ENCODE data around the gene B4GALT3.
A peak's percentile ranks its signal among the peaks of the same experiment; 100 is the strongest.

Gene B4GALT3

GRCh38 chr1:161163793-161164192, 13.5 kb downstream of the B4GALT3 start:
- no peak for DNase-seq (ENCODE audit: low read depth, low spot score)

- no peak for DNase-seq (ENCODE audit: low read depth, low spot score)
Measured at GRCh38 chr1:161162806-161163205, 14.5 kb downstream of the B4GALT3 start.

- no peak for DNase-seq (ENCODE audit: low read depth, low spot score)
Measured at GRCh38 chr1:161162052-161162451, 15.3 kb downstream of the B4GALT3 start.

GRCh38 chr1:161161652-161162051, 15.7 kb downstream of the B4GALT3 start:
- no peak for DNase-seq (ENCODE audit: low read depth, low spot score)

- DNase-seq (ENCODE audit: low read depth, low spot score) = no peak
Measured at GRCh38 chr1:161160671-161161145, 16.6 kb downstream of the B4GALT3 start.

GRCh38 chr1:161159913-161160243, 17.4 kb downstream of the B4GALT3 start:
- no peak for DNase-seq (ENCODE audit: low read depth, low spot score)

- DNase-seq (ENCODE audit: low read depth, low spot score) = no peak
Measured at GRCh38 chr1:161159087-161159912, 18.0 kb downstream of the B4GALT3 start, which contains the start of gene USP21. Gene USP21 (plus strand): TSS chr1:161159500. CDS start chr1:161160641, 1,141 bp downstream.

- DNase-seq (ENCODE audit: low read depth, low spot score) = no peak
Measured at GRCh38 chr1:161158316-161159010, 18.8 kb downstream of the B4GALT3 start.

GRCh38 chr1:161157867-161158266, 19.4 kb downstream of the B4GALT3 start:
- DNase-seq (ENCODE audit: low read depth, low spot score) = no peak

GRCh38 chr1:161153682-161154337, 23.5 kb downstream of the B4GALT3 start, which contains the start of gene UFC1:
Gene UFC1 (plus strand): TSS chr1:161153978. CDS start chr1:161153998, 20 bp downstream.
- DNase-seq (ENCODE audit: low read depth, low spot score) = no peak

GRCh38 chr1:161153176-161153575, 24.1 kb downstream of the B4GALT3 start:
- DNase-seq (ENCODE audit: low read depth, low spot score) = no peak

- no peak for DNase-seq (ENCODE audit: low read depth, low spot score)
Measured at GRCh38 chr1:161145832-161146231, 31.5 kb downstream of the B4GALT3 start.

- no peak for DNase-seq (ENCODE audit: low read depth, low spot score)
Measured at GRCh38 chr1:161140755-161141400, 36.4 kb downstream of the B4GALT3 start.

- DNase-seq (ENCODE audit: low read depth, low spot score) = no peak
Measured at GRCh38 chr1:161139766-161140165, 37.5 kb downstream of the B4GALT3 start.

GRCh38 chr1:161138431-161138830, 38.9 kb downstream of the B4GALT3 start:
- no peak for DNase-seq (ENCODE audit: low read depth, low spot score)

GRCh38 chr1:161137881-161138280, 39.4 kb downstream of the B4GALT3 start:
- DNase-seq (ENCODE audit: low read depth, low spot score) = no peak

GRCh38 chr1:161133220-161133740, 44.0 kb downstream of the B4GALT3 start:
- DNase-seq (ENCODE audit: low read depth, low spot score) = no peak

- peak; percentile 96 for DNase-seq (ENCODE audit: low read depth, low spot score)
Measured at GRCh38 chr1:161132410-161133219, 44.7 kb downstream of the B4GALT3 start, which contains the start of gene DEDD. Gene DEDD (minus strand): TSS chr1:161132667. CDS start chr1:161124462, 8,205 bp downstream.

- DNase-seq (ENCODE audit: low read depth, low spot score) = no peak
Measured at GRCh38 chr1:161131523-161132409, 45.5 kb downstream of the B4GALT3 start.
